Thoracic aorta endothelial cell (primary cell): ENCODE data around the gene ZCCHC24. TPM values are rescaled to one million over a fixed set of nuclear protein-coding genes. Genes with fewer than 3 reads are reported as not detected.

Experiments used
- total RNA-seq: library from RNA; depleted of rRNA; stranded (reverse); fragments of >200 nt; gene quantifications from 2 replicates; pipeline ENCODE4 v1.2.3, GENCODE V29; 2012

The ZCCHC24 gene
- 5.9 and 8.3 TPM in 2 replicates for total RNA-seq

GRCh38 chr10:79445161-79445976 is at the start of gene ZCCHC24:
Gene ZCCHC24 (minus strand): TSS chr10:79445624. CDS start chr10:79445440, 184 bp downstream.

GRCh38 chr10:79347226-79347893 is 98.1 kb downstream of the ZCCHC24 start, which contains the start of gene PPIF:
Gene PPIF (plus strand): TSS chr10:79347469. CDS start chr10:79347549, 80 bp downstream.

Other genes with a start within 250 kb of the ZCCHC24 start
- 35.4 and 41.4 TPM in 2 replicates for gene PPIF, start 98.2 kb downstream of the ZCCHC24 start, total RNA-seq
- gene EIF5AL1, start 66.9 kb upstream of the ZCCHC24 start, total RNA-seq, result 0.93 and 1.6 TPM in 2 replicates
- not detected in 2 replicates for gene SFTPA2, start 114.8 kb upstream of the ZCCHC24 start, total RNA-seq
- not detected in 2 replicates for gene SFTPA1, start 165.3 kb upstream of the ZCCHC24 start, total RNA-seq